Raji (cell line): ENCODE results near the gene SPG11.

Experiments
- POLR2A ChIP-seq: IDR thresholded peaks from 2 replicates; pipeline ENCODE4 v1.6.1; 2011; ENCODE audit warnings: low read depth, low read length, control low read depth; ENCODE audit not compliant: insufficient read depth

The SPG11 gene

DNA sequence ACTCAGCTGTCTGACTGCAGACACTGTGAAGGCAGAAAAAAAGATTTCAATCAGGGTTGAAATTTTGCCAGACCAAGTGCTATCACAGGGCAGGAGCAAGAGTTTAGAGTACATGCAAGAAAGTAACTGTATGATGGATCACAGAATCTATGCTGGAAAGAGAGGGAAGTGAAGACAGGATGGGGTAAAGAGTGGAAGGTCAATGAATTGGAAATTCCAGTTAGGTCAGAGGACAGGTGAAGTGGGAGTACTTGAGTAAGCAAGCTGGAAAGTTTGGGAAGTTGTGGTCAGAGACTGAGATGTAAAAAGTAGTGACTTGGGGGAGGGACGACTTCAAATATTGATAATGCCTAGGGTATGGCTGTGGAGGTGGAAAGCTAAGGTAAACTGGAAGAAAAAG, 7.2 kb downstream of the SPG11 start:
- TF ChIP-seq POLR2A, result no peak

DNA sequence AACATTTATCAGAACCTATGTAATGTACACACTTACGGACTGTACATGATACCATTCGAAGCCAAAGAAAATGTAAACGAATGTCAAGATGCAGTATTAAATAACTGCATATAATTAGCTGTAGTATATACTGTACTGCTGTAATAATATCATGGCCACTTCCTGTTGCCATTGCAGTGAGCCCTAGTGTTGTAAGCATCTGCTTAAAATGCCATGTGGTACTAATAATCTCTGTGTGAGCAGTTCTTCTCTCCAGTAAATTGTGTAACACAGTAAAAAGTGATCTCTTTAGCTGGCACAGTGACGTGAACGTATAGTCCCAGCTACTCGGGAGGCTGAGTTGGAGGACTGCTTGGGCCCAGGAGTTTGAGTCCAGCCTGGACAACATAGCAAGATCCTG, 8.6 kb downstream of the SPG11 start:
- TF ChIP-seq POLR2A, result no peak

DNA sequence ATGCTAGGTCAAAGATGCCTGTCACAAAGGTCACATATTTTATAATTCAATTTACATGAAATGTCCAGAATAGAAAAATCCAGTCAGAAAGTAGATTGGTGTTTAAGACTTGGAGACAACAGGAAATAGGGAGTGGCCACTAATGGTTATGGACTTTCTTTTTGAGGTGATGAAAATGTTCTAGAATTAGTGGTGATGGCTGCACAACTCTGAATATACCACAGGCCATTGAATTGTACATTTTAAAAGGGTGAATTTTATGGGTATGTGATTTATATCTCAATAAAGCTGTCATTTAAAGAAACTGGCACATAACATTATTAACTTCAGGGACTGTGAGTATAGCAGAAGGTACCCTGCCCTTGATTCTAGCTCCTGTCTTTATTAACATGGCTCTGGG, 15.8 kb downstream of the SPG11 start:
- TF ChIP-seq POLR2A, result no peak

DNA sequence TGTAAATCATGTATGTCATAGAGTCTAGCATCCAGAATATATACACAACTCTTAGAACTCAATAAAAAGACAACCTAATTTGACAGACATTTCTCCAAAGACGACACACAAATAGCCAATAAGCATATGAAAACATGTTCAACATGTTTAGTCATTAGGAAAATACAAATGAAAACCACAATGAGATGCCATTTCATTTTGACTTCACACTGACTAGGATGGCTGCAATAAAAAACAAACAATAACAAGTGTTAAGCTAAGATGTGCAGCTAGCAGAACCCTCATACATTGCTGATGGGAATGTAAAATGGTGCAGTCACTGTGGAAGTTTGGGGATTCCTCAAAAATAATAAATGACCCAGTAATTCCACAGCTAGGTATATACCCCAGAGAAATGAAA, 16.4 kb downstream of the SPG11 start:
- TF ChIP-seq POLR2A, result no peak

DNA sequence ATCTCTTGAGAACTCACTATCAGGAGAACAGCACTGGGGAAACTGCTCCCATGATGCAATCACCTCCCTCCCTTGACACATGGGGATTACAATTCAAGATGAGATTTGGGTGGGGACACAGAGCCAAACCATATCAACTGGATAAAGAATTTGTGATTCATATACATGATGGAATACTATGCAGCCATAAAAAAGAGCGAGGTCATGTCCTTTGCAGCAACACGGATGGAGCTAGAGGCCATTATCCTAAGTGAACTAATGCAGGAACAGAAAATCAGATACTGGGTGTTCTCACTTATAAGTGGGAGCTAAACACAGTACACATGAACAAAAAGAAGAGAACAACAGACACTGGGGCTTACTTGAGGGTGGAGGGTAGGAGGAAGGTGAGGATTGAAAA, 17.0 kb downstream of the SPG11 start:
- TF ChIP-seq POLR2A, result no peak

DNA sequence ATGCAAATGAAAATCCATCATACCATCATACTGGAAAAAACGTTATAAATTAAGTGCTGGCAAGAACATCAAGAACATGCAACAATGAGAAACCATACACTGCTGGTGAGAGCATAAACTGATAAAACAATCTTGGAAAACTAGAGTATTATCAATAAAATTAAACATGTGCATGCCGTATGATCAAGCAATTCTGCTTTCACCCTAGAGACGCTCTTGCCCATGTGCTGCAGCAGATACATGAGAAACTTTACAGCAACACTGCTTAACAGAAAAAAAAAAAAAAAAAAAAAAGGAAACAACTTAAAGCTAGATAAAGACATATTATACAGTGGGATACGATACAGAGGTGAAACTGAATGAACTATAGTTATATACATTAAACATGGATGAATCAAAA, 21.8 kb downstream of the SPG11 start:
- TF ChIP-seq POLR2A, result no peak

DNA sequence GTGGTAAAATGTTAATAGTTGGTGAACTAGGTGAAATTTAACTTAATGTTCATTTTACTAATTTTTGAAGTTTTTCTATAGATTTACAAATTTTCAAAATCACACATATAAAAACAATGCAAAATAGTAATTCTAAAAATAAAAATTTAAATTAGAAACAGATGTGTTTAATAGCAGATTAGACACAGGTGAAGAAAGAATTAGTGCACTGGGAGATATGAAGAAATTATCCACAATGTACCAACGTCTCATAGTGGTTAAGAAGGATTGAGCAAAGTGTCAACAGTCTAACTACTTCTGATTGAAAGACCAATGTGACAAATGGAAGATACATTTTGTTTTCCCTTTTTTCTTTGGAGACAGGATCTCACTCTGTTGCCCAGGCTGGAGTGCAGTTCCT, 26.5 kb downstream of the SPG11 start:
- no peak for TF ChIP-seq POLR2A

DNA sequence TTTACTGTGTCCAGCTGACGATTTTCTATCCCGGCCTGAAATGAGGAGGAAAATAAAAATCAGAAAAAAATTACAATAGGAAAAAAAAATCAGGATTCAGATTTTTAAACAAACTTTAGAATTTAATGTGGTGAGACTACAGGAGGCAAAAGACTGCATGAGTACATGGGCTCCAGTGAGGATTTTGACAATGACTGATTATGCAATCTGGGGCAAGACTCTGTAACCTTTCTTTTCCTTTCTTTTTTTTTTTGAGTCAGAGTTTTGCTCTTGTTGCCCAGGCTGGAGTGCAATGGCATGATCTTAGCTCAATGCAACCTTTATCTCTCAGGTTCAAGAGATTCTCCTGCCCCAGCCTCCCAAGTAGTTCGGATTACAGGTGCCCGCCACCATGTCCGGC, 29.9 kb downstream of the SPG11 start:
- no peak for TF ChIP-seq POLR2A

DNA sequence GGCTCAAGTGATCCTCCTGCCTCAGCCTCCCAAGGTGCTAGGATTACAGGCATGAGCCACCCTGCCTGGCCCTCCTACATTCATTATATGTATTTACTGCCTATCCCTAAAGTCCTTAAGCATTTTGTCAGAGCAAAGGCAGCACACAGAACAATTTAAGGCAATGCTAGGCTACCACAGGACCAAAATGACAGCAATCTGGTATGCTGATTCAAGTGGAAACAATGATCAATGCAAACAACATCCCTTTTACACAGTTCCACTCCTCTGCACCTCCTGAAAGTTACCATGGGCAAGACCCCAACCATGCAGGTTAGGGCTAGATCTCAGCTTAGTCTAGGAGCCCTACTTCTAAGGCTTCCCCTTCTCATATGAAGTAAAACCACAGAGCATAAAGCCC, 40.3 kb downstream of the SPG11 start:
- no peak for TF ChIP-seq POLR2A

DNA sequence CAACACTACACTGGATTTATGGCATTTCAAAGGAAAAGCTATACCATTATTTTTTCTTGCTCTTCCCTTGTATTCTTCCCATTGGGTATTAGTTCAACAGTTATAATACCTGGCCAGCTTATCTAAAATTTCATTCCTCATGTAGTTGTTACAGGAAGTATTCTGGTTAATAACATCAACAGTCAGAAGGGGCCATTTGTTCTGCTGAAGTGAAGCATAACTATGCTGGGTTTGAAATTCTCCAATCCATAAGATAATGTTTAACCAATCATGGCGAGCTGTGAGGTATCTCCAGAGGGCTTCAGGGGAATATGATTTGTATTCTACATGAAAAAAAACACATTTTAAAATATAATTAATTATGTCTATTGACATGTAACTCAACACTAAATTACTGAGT, 43.4 kb downstream of the SPG11 start:
- no peak for TF ChIP-seq POLR2A

DNA sequence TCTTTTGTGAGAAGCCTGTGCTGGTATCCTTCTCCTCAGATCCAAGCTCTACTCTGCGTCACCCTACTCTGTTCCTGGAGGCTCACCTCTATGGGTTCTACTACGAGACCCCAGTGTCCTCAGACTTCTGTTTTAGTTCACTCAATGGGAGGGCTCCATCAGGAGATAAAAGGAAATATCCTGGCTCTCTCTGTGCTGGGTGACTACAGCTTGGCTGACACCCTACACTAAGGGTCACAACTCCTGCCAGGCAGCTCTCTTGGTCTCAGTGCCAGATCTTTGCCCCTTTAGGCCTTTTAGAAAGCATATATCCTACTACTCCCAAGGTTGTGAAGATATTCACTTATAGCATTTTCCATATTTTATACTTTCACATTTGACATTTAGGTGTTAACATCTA, 46.5 kb downstream of the SPG11 start:
- no peak for TF ChIP-seq POLR2A

DNA sequence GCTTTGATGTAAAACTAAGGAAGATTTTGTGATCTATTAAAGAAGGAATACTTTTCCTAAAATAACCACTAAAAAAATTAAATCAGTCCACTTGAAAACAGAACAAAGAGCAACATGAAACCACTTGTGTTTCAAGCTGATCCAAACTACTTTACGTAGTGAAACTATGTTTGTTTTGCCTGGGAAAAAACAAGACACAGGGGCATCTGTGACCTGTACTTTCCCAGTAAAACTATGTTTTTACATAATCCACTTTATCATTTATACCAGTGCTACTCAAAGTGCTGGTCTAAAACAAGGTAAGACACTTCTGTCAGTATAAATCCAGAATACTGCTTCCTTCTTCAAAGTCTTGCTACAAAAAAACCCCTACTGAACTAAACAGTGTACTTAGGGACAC, 56.7 kb downstream of the SPG11 start:
- no peak for TF ChIP-seq POLR2A

DNA sequence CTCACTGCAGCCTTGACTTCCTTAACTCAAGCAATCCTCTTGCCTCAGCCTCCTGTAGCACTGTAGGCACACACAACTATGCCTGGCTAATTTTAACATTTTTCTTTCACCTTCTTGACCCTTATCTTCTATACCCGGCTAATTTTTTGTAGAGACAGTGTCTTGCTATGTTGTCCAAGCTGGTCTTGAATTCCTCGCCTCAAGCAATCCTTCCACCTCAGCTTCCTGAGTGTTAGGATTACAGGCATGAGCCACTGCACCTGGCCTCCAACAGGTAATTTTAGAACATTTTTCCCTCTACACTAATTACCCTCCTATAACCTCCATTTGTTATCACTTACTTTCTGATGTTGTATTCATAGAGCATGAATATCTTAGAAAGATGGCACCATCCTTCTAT, 60.3 kb downstream of the SPG11 start:
- no peak for TF ChIP-seq POLR2A

DNA sequence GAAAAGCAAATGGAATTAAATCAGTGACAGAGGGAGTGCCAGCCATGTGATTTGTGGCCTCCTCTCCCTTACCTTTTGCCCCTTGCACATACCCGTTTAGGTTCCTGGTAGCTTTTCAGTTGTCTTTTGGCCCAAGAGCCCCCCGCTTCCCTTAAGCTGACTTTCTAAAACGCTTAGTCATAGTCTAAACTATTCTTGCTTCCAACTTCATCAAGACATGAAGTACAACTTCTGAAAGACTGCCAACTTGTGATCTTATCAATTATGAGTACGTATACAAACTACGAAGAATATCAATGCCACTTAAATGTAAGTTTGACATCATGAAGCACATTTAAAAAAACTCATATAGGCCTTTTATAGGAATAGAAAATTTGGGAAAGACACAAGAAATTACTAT, 64.6 kb downstream of the SPG11 start:
- no peak for TF ChIP-seq POLR2A

DNA sequence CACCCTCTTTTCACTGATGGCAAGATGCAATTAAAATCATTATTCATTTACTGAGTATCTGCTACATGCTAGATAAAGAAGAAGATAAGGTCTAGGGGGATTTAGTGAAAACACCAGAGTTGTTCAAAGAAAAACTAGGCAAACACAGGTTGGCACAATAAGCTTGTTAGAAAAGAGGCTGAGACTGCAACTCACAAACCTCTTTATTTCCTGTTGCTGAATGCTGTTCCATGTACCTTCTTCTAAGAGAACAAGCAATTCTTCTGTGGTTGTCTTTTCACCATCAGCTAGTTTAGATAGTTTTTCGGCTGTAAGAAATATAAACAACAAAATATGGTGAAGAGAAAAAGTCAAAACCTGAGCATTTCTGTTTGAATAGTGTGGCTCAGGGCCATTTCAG, 65.4 kb downstream of the SPG11 start:
- no peak for TF ChIP-seq POLR2A

DNA sequence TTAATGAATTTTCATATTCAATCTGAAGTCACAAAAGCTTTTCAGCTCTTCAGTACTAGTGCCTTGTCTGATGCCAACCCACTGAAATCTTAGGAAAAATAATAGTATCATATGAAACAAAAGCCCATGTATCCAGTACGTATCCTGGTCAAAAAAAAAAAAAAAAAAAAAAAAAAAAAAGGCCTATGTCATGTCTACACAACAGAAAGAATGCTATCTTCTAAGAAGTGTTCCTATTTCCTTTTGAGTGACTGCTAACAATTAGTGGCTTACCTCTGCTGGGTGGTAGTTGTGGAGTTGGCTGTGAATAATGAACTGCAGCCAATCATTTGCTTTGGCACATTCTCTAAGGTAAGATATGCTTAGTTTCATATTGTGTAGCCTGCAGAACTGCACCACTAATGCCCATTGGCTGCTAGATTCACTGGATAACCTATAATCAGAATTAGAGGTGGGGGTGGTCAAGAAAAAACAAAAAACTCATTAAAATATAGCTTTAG, 66.9 kb downstream of the SPG11 start:
- TF ChIP-seq POLR2A, result no peak

DNA sequence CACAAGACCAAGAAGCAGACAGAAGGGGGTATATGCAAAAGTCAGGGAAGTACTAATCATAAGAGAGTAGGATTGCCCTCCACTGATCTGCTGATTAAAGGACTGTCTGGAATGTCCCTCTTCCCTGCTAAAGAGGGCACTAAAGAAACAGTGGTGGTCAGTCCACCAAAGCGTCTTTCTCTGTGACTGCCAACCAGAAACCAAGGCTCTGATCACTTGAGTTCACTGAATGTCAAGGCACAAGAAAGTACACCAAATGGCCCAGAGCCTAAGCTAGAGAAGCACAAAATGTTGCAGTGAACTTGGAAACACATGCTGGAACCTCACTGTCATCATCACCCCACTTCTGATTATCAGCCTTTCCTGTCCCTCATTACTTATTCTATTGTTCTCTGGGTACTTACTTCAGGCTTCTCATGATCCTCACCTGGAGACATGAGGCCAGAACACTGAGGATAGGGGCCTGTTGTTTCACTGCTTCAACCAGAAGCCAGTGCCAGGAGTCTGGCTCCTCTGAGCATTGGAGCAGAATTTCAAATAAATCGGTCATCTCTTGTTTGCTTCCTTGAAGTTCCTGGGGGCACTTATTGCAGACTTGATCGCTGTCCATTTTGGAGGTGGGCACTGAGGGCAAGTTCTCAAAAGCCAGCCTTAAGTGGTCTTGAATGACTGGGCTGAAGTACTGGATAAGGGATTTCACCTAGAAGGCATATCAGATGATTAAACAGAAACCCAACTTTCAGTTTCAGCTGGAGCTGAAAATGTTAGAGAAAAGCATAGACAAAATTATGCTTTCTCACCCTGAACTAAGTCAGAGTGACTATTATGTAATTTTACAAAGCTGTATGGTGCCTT, 67.6 kb downstream of the SPG11 start:
- TF ChIP-seq POLR2A, result no peak

DNA sequence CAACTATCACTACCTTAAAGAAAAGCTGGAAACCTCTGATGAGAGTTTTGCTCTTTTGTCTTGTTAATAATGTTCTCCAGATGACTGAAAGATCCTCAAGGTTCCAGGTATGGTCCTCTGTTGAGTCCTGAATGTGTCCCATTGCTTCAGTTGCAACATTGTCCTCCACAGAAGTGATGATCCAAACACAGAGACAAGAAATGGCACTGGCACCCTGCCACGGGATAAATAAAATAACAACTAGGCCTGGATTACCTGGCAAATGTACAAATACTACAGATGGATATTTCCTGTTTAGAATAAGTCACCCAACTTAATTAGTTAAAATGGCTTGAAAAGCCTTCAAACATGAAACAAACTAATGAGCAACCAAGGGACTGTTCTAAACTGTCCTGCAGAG, 68.2 kb downstream of the SPG11 start:
- no peak for TF ChIP-seq POLR2A
